SH-SY5Y (cell line): ENCODE results near the gene MSH2.

Experiments
- GATA2 ChIP-seq: IDR thresholded peaks from 2 replicates; pipeline ENCODE4 v1.6.1; 2011; ENCODE audit warnings: mild to moderate bottlenecking, low read depth, low read length
- GATA3 ChIP-seq: IDR thresholded peaks from 2 replicates; pipeline ENCODE4 v1.6.1; 2011; ENCODE audit warnings: low read depth, mild to moderate bottlenecking, low read length, moderate library complexity

DNA sequence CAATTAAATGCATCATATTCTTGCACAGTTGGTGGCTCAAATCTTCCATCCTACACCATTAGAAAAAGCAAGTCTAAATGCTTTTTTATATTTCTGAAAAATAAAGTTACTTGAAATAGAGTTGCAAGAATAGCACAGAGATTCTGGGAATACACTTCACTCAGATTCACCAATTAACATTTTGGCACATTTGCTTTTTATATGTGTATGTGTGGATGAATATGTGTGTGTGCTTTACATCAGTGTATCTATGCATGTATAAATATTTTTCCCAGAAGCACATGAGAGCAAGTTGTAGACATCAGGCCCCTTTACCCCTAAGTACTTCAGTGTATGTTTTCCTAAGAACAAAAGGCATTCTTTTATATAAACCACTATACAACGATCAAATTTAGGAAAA is 27.6 kb upstream of the MSH2 start:
- TF ChIP-seq GATA3 (no peak), GATA2 (no peak)
